MCF 10A (cell line): ENCODE measurements around the gene SEC14L5. TPM values are rescaled to one million over a fixed set of nuclear protein-coding genes. Genes with fewer than 3 reads are reported as not detected.

Experiments
- BruUV-seq: library from RNA; stranded (reverse); fragments of 400-500 nt; replicated peaks from 2 replicates; lab custom pipeline; 2021; lab: Mats Ljungman, UMichigan
- CTCF ChIA-PET: fragments of 300-600 bp; sonication (Branson Sonifier 250); formaldehyde crosslinking; extraction: SDS; loops from one replicate; lab custom pipeline; 2021; ENCODE audit warnings: antibody characterized with exemption, inconsistent platforms; lab: Yijun Ruan, JAX
- POLR2A ChIA-PET: fragments of 300-600, 350-650 bp; sonication (Branson Sonifier 250); formaldehyde crosslinking; extraction: SDS; loops from one replicate; lab custom pipeline; 2020; ENCODE audit warnings: antibody characterized with exemption, inconsistent platforms; lab: Yijun Ruan, JAX
- DNase-seq: peaks from one replicate; pipeline ENCODE4 v3.0.0-alpha.2; 2018; ENCODE audit not compliant: unreplicated experiment
- H3K27ac Mint-ChIP-seq: one replicate; pipeline ENCODE4 v1.8.0; 2022; ENCODE audit warnings: mild to moderate bottlenecking, low read depth, mixed read lengths; ENCODE audit not compliant: unreplicated experiment
- H3K27me3 Mint-ChIP-seq: one replicate; pipeline ENCODE4 v1.8.0; 2022; ENCODE audit warnings: mixed read lengths; ENCODE audit not compliant: insufficient read depth, unreplicated experiment
- H3K36me3 Mint-ChIP-seq: one replicate; pipeline ENCODE4 v1.8.0; 2022; ENCODE audit warnings: mild to moderate bottlenecking, moderate library complexity, mixed read lengths; ENCODE audit not compliant: insufficient read depth, unreplicated experiment
- H3K4me1 Mint-ChIP-seq: one replicate; pipeline ENCODE4 v1.8.0; 2022; ENCODE audit warnings: mixed read lengths; ENCODE audit not compliant: insufficient read depth, unreplicated experiment
- H3K4me3 Mint-ChIP-seq: one replicate; pipeline ENCODE4 v1.8.0; 2022; ENCODE audit warnings: mild to moderate bottlenecking, moderate library complexity, mixed read lengths; ENCODE audit not compliant: unreplicated experiment
- H3K9me3 Mint-ChIP-seq: one replicate; pipeline ENCODE4 v1.8.0; 2022; ENCODE audit warnings: mixed read lengths; ENCODE audit not compliant: unreplicated experiment
- intact Hi-C: fragments of 100-400 bp; cut with micrococcal nuclease; formaldehyde crosslinking; loops from 2 replicates; pipeline ENCODE4 v1.14.1; 2022
- total RNA-seq: library from RNA; stranded (reverse); gene quantifications from 2 replicates; pipeline ENCODE4 v1.2.3, GENCODE V29; 2022
- TF ChIP-seq, protein P1 (sequence below): fragments of 200-600 bp; IDR thresholded peaks from one replicate; pipeline ENCODE4 v1.8.0; 2022; ENCODE audit warnings: antibody characterized with exemption, mild to moderate bottlenecking; ENCODE audit not compliant: unreplicated experiment

The SEC14L5 gene
- total RNA-seq, 1 experiment from 2014 or later, result not detected

DNA sequence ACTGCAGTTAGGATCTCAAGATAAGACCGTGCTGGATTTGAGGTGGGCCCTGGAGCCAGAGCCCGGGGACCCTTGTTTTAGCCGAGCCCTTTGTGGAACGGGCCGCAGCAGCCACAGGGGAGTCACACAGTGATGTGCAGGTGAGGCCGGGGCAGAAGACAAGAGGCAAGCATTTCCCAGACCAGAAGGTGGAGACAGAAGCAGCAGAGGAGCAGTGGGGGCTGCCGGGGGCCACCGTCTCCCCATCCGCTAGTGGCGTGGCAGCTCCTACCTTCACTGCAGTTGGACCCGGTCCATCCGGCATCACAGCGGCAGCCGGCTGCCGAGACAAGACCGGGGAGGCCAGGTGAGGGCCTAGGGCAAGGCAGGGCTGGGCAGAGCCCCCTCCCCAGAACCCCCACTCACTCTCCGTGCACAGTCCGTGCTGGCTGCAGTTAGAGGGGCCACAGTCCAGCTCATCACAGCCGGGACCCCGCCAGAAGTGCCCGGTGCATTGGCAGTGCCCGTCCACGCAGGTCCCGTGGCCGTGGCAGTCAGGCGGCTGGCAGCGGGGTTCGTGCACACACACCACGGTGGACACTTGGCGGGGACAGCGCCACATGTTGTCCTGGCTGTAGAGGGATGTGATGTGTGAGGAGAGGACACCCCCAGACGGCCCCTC lies 69.6 kb downstream of the SEC14L5 start:
- intact Hi-C loops, result no loop called here
- Mint-ChIP-seq H3K27me3 (no peaks in the 10 kb centered on the region), H3K4me3 (no peak overlapping the region), H3K9me3 (no peaks in the 10 kb centered on the region), H3K36me3 (peaks cover 6% of the 10 kb centered on the region), H3K4me1 (peaks cover 3% of the 10 kb centered on the region), H3K27ac (no peak overlapping the region)
- TF ChIP-seq, protein P1, sequence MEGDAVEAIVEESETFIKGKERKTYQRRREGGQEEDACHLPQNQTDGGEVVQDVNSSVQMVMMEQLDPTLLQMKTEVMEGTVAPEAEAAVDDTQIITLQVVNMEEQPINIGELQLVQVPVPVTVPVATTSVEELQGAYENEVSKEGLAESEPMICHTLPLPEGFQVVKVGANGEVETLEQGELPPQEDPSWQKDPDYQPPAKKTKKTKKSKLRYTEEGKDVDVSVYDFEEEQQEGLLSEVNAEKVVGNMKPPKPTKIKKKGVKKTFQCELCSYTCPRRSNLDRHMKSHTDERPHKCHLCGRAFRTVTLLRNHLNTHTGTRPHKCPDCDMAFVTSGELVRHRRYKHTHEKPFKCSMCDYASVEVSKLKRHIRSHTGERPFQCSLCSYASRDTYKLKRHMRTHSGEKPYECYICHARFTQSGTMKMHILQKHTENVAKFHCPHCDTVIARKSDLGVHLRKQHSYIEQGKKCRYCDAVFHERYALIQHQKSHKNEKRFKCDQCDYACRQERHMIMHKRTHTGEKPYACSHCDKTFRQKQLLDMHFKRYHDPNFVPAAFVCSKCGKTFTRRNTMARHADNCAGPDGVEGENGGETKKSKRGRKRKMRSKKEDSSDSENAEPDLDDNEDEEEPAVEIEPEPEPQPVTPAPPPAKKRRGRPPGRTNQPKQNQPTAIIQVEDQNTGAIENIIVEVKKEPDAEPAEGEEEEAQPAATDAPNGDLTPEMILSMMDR, result no peak
- no peak for DNase-seq
- ChIA-PET POLR2A (no interaction called here), CTCF (interaction anchor here (0.5 to 0.6 kb wide), 3 partner anchors 64 to 245 kb away, joined by 3 read pairs; no protein-coding TSS in a partner anchor)
- no TSS peak for BruUV-seq

GRCh38 chr16:5028950-5029475 lies 70.9 kb downstream of the SEC14L5 start:
- H3K4me1 Mint-ChIP-seq, result peaks cover 6% of the 10 kb centered on the region
- H3K4me3 Mint-ChIP-seq, result no peak overlapping the region
- TF ChIP-seq, protein P1, result no peak
- intact Hi-C loops, result no loop called here
- ChIA-PET CTCF (interaction anchor here (0.6 kb wide), 2 partner anchors 361 to 522 kb away, joined by 3 to 4 read pairs; no protein-coding TSS in a partner anchor), POLR2A (no interaction called here)
- no peak overlapping the region for H3K27ac Mint-ChIP-seq
- DNase-seq, result no peak
- H3K27me3 Mint-ChIP-seq, result no peaks in the 10 kb centered on the region
- peaks cover 6% of the 10 kb centered on the region for H3K36me3 Mint-ChIP-seq
- BruUV-seq, result no TSS peak
- no peaks in the 10 kb centered on the region for H3K9me3 Mint-ChIP-seq

- Mint-ChIP-seq H3K4me3 (no peak overlapping the region), H3K36me3 (no peaks in the 10 kb centered on the region), H3K4me1 (peaks cover 11% of the 10 kb centered on the region), H3K27ac (no peak overlapping the region), H3K27me3 (no peaks in the 10 kb centered on the region), H3K9me3 (no peaks in the 10 kb centered on the region)
- BruUV-seq, result no TSS peak
- no peak for DNase-seq
- ChIA-PET CTCF (interaction anchor here (1.0 to 1.1 kb wide), 2 partner anchors 49 to 74 kb away, joined by 3 read pairs; no protein-coding TSS in a partner anchor), POLR2A (interaction anchor here (1.0 kb wide), 1 partner anchor 183 kb away, joined by 3 read pairs; the partner anchor contains the start of genes GLYR1 and UBN1)
- intact Hi-C loops, result no loop called here
- TF ChIP-seq, protein P1, result no peak
Observed at GRCh38 chr16:5030251-5030870, 72.2 kb downstream of the SEC14L5 start.

DNA sequence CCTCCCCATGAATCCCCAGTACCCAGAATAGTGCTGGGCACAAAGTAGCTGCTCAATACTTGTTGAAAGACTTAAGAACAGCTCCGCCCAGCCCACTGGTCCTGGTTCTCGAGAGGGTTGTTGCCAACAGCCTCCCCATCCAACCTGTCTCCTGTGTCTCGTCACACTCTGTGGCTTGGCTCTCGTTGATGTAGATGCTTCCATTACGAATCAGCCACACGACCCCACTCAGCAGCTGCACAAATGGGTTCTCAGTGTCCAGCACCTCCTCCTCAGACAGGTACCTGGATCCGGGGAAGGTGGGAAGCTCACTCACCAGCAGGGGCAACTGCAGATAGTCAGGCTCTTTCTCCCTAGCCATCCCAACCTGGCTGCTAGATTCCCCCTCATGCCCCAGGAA lies 73.5 kb downstream of the SEC14L5 start:
- no peaks in the 10 kb centered on the region for H3K36me3 Mint-ChIP-seq
- peaks cover 19% of the 10 kb centered on the region for H3K4me1 Mint-ChIP-seq
- POLR2A ChIA-PET, result interaction anchor here (0.9 to 1.0 kb wide), 2 partner anchors 184 to 263 kb away, joined by 3 to 4 read pairs; partner anchors contain the start of genes GLYR1 and UBN1
- no peak overlapping the region for H3K27ac Mint-ChIP-seq
- no peaks in the 10 kb centered on the region for H3K27me3 Mint-ChIP-seq
- intact Hi-C loops, result no loop called here
- no TSS peak for BruUV-seq
- no peak for DNase-seq
- TF ChIP-seq, protein P1, result no peak
- CTCF ChIA-PET, result interaction anchor here (0.6 to 1.5 kb wide), 4 partner anchors 41 to 95 kb away, joined by 3 read pairs; no protein-coding TSS in a partner anchor
- H3K4me3 Mint-ChIP-seq, result no peak overlapping the region
- no peaks in the 10 kb centered on the region for H3K9me3 Mint-ChIP-seq
